Hematopoietic multipotent progenitor cell treated with erythropoietin and hydrocortisone succinate and interleukin-3 and kit ligand, for 8 days (in vitro differentiated cells): ENCODE measurements around the gene SEC31A.
A peak's percentile ranks its signal among the peaks of the same experiment; 100 is the strongest.
"Not testable (repeated sequence)": the region's sequence is repeated elsewhere in the genome, so short reads cannot be mapped to it uniquely, and the experiment has no call there.

Experiments
- DNase-seq: peaks from one replicate; pipeline ENCODE4 v3.0.0-alpha.2; 2015

SEC31A gene

GRCh38 chr4:82890901-82891706 lies at the start of gene SEC31A:
Gene SEC31A, minus strand, starts transcription at chr4:82891153. Its CDS starts 9,217 bp downstream, at chr4:82881936.
- DNase-seq: peak; percentile 94

GRCh38 chr4:82939414-82939813 lies 48.5 kb upstream of the SEC31A start:
- no peak for DNase-seq

GRCh38 chr4:82934441-82934840 lies 43.5 kb upstream of the SEC31A start:
- no peak for DNase-seq

- no peak for DNase-seq
These were observed 40.1 kb upstream of the SEC31A start for GRCh38 chr4:82930848-82931755.

- no peak for DNase-seq
These were observed 30.8 kb upstream of the SEC31A start for GRCh38 chr4:82921795-82922194.

GRCh38 chr4:82919386-82919785 lies 28.4 kb upstream of the SEC31A start:
- DNase-seq: no peak

GRCh38 chr4:82918091-82918490 lies 27.1 kb upstream of the SEC31A start:
- DNase-seq: no peak

- DNase-seq: not testable (repeated sequence)
These were observed 23.0 kb upstream of the SEC31A start for GRCh38 chr4:82913968-82914367.

- DNase-seq: no peak
These were observed 22.4 kb upstream of the SEC31A start for GRCh38 chr4:82913305-82913704.

GRCh38 chr4:82909326-82909725 lies 18.4 kb upstream of the SEC31A start:
- DNase-seq: no peak

GRCh38 chr4:82906469-82906868 lies 15.5 kb upstream of the SEC31A start:
- no peak for DNase-seq

- DNase-seq: peak; percentile 69
These were observed 14.3 kb upstream of the SEC31A start for GRCh38 chr4:82905205-82905604.

- peak; percentile 22 for DNase-seq
These were observed 12.8 kb upstream of the SEC31A start for GRCh38 chr4:82903737-82904136.

- DNase-seq: no peak
These were observed 10.3 kb upstream of the SEC31A start for GRCh38 chr4:82901183-82901718.

GRCh38 chr4:82900411-82901182 lies 9.6 kb upstream of the SEC31A start, which contains the start of gene THAP9:
Gene THAP9, plus strand, starts transcription at chr4:82900735. Its CDS starts 68 bp downstream, at chr4:82900803.
- DNase-seq: peak; percentile 100

- DNase-seq: no peak
These were observed 9.1 kb upstream of the SEC31A start for GRCh38 chr4:82900066-82900410.

- DNase-seq: no peak
These were observed 8.6 kb upstream of the SEC31A start for GRCh38 chr4:82899374-82900065.

- DNase-seq: peak; percentile 51
These were observed 7.6 kb upstream of the SEC31A start for GRCh38 chr4:82898322-82899243.

GRCh38 chr4:82896755-82897154 lies 5.8 kb upstream of the SEC31A start:
- no peak for DNase-seq

- no peak for DNase-seq
These were observed 3.0 kb upstream of the SEC31A start for GRCh38 chr4:82893942-82894341.

- no peak for DNase-seq
These were observed 1.5 kb upstream of the SEC31A start for GRCh38 chr4:82892467-82892802.
